Subcutaneous adipose tissue (tissue), 4 donors: ENCODE results near the gene B4GAT1. TPM values are rescaled to one million over a fixed set of nuclear protein-coding genes. Genes with fewer than 3 reads are reported as not detected.

Source experiments
- total RNA-seq, 4 donors: library from RNA; depleted of rRNA; stranded (reverse); fragments of >200 nt; gene quantifications; one replicate each; pipeline ENCODE4 v1.1.0, GENCODE V29; 2016
- TF ChIP-seq, protein P1 (sequence below): fragments of 450-650 bp; IDR thresholded peaks from one replicate; pipeline ENCODE4 v1.5.1; 2016; ENCODE audit warnings: low read depth, mild to moderate bottlenecking, control low read depth, antibody characterized with exemption, moderate library complexity

Gene B4GAT1
- total RNA-seq, 4 donors from 2014 or later: 11.7 to 31.7 (median 18.7) TPM

DNA sequence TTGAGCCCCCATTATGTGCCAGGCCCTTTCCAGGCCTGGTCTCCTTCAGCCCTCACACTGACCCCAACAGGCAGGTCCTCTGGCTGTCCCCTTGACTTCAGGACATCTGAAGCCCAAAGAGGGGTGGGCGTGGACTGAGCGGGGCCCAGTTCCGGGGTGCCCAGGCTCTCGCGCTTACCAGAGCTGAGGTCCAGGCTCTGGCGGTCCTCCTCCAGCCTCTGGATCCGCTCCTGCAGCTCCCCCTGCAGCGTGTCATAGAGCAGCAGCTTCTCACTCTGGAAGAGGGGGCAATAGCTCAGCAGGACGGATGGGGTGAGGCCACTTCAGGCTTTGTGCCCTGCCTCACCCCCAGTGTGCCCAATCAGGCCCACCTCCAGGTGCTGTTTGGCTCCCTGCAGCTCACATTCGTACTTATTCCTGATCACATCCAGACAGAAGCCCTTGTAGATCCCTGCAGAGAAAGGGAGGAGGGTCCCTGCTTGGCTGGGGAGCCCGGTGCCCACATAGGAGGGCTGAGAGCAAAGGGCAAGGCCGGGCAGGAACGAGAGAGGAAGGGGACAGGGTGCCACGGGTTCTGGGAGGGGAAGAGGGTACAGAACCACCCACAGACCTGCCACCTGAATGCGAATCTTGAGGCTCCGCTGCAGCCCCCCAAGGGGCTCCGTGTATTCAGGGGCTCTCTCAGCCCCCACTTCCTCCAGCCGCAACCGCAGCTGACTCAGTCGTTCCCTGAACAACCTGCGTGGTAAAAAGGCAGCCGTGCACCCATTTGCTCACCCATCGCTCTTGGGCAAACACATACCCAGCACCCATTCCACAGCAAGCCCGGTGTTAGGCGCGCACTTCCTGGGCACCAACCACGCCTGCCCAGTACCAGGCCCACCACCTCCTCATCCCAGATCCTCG is 6.6 kb downstream of the B4GAT1 start:
- TF ChIP-seq, protein P1, sequence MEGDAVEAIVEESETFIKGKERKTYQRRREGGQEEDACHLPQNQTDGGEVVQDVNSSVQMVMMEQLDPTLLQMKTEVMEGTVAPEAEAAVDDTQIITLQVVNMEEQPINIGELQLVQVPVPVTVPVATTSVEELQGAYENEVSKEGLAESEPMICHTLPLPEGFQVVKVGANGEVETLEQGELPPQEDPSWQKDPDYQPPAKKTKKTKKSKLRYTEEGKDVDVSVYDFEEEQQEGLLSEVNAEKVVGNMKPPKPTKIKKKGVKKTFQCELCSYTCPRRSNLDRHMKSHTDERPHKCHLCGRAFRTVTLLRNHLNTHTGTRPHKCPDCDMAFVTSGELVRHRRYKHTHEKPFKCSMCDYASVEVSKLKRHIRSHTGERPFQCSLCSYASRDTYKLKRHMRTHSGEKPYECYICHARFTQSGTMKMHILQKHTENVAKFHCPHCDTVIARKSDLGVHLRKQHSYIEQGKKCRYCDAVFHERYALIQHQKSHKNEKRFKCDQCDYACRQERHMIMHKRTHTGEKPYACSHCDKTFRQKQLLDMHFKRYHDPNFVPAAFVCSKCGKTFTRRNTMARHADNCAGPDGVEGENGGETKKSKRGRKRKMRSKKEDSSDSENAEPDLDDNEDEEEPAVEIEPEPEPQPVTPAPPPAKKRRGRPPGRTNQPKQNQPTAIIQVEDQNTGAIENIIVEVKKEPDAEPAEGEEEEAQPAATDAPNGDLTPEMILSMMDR: no peak

DNA sequence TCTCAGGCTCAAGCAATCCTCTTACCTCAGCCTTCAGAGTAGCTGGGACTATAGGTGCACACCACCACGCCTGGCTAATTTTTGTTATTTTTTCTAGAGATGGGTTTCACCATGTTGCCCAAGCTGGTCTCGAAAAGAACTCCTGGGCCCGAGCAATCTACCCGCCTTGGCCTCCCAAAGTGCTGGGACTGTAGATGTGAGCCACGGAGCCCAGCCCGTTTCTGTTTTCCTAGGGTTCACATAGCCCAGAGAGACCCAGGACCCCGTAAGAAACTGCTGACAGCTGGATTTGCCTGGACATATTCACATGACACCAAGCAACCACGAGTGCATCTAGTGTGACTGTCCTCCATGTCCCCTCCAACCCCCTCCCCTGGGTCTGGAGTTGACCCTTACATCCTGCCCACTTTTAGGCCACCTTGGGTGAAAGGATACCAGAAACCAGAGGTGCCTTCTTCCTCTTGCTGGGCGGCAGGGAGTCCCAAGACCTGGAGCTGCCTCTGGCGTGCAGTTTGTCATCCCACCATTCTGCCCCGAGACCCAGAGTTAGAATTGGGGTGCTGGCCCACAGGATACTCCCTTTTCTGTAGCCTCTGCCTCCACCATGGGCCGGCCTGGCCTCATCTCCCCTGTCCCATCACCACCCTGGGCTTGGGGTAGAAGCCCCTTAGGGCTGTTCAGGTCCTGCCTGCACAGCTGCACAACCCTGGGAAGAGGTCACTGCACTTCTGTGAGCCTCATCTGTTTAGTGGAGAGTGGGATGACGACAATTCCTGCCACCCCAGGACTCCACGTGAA is 7.5 kb downstream of the B4GAT1 start:
- TF ChIP-seq, protein P1: no peak

DNA sequence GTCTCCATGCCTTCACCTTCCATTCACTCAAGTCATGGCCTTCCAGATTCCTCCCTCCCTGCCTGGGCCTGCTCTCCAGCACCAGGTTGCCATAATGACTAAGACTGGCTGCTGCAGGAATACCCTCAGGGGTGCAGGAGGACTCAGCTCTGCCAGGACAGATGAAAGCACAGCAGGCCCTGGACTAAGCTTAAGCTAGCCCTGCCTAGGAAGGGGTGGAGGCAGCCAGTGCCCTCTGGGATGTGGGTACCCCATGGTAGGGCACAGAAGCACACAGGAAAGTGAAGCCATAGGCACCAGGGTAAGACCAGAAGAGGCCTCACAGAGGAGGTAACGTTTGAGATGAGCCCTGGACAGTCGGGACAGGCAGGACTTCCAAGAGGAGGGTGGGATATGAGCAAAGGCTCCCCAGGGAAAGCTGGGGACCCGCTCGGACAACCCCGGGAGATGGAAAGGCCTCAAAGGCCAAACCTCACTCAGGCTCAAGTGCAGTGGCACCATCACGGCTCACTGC is 8.2 kb downstream of the B4GAT1 start:
- TF ChIP-seq, protein P1: no peak

- TF ChIP-seq, protein P1: no peak
Observed at GRCh38 chr11:66338276-66339161, 8.9 kb downstream of the B4GAT1 start.

- TF ChIP-seq, protein P1: no peak
Observed at GRCh38 chr11:66337103-66337899, 10.1 kb downstream of the B4GAT1 start.
